SH-SY5Y (cell line): ENCODE data around the gene SEL1L.

ENCODE experiments used
- GATA2 ChIP-seq: IDR thresholded peaks from 2 replicates; pipeline ENCODE4 v1.6.1; 2011; ENCODE audit warnings: mild to moderate bottlenecking, low read depth, low read length
- GATA3 ChIP-seq: IDR thresholded peaks from 2 replicates; pipeline ENCODE4 v1.6.1; 2011; ENCODE audit warnings: low read depth, mild to moderate bottlenecking, low read length, moderate library complexity

DNA sequence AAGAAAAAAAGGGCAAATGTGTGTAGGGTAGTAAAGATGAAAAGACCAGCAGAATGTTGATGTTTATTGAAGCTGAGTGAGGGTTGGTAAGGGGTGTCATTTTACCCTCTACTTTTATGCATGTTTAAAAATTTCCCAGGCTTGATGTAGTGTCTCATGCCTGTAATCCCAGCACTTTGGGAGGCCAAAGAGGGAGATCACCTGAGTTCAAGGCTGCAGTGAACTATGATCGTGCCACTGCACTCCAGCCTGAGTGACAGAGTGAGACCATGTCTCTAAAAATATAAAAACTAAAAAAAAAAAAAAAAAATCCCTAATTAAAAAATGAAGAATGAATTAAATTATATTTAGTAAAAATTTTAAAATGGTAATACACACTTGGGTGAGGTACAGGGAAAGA is 8.5 kb downstream of the SEL1L start:
- TF ChIP-seq GATA2 (no peak), GATA3 (no peak)
